Hepatocyte (in vitro differentiated cells): Measurements from ENCODE around the gene KRTAP4-16. TPM values are rescaled to one million over a fixed set of nuclear protein-coding genes. Genes with fewer than 3 reads are reported as not detected.
A peak's percentile ranks its signal among the peaks of the same experiment; 100 is the strongest.
"Not testable (repeated sequence)": the region's sequence is repeated elsewhere in the genome, so short reads cannot be mapped to it uniquely, and the experiment has no call there.

ENCODE experiments used
- DNase-seq: peaks from one replicate; pipeline ENCODE4 v3.0.0-alpha.2; 2016; ENCODE audit warnings: low spot score
- H2AFZ ChIP-seq: fragments of 200-600 bp; sonication (generic); 2 replicates; pipeline ENCODE4 v1.6.0; 2016; ENCODE audit warnings: antibody characterized with exemption, mild to moderate bottlenecking
- H3K27ac ChIP-seq: fragments of 200-600 bp; sonication (generic); 2 replicates; pipeline ENCODE4 v1.5.1; 2016; ENCODE audit warnings: mild to moderate bottlenecking
- H3K27me3 ChIP-seq: fragments of 200-600 bp; sonication (generic); 2 replicates; pipeline ENCODE4 v1.6.1; 2016
- H3K36me3 ChIP-seq: fragments of 200-600 bp; sonication (generic); replicated peaks from 2 replicates; pipeline ENCODE4 v1.5.1; 2016; ENCODE audit warnings: low read depth; ENCODE audit not compliant: insufficient read depth
- H3K4me1 ChIP-seq: fragments of 200-600 bp; sonication (generic); 2 replicates; pipeline ENCODE4 v1.5.1; 2016; ENCODE audit warnings: mild to moderate bottlenecking, moderate library complexity; ENCODE audit not compliant: insufficient read depth
- H3K4me2 ChIP-seq: fragments of 200-600 bp; sonication (generic); 2 replicates; pipeline ENCODE4 v1.6.0; 2016
- H3K4me3 ChIP-seq: fragments of 200-600 bp; sonication (generic); 2 replicates; pipeline ENCODE4 v1.5.1; 2016; ENCODE audit warnings: mild to moderate bottlenecking
- H3K79me2 ChIP-seq: fragments of 200-600 bp; sonication (generic); 2 replicates; pipeline ENCODE4 v1.6.0; 2017; ENCODE audit warnings: mild to moderate bottlenecking
- H3K9me2 ChIP-seq: fragments of 200-600 bp; sonication (generic); replicated peaks from 2 replicates; pipeline ENCODE4 v1.6.0; 2017; ENCODE audit warnings: mild to moderate bottlenecking; ENCODE audit not compliant: insufficient read depth
- H3K9me3 ChIP-seq: fragments of 200-600 bp; sonication (generic); 2 replicates; pipeline ENCODE4 v1.5.1; 2016; ENCODE audit warnings: low read depth, mild to moderate bottlenecking
- H4K20me1 ChIP-seq: fragments of 200-600 bp; sonication (generic); 2 replicates; pipeline ENCODE4 v1.6.0; 2016; ENCODE audit warnings: mild to moderate bottlenecking; ENCODE audit not compliant: insufficient read depth, poor library complexity, severe bottlenecking
- CTCF ChIP-seq: fragments of 200-600 bp; sonication (generic); IDR thresholded peaks from 2 replicates; pipeline ENCODE4 v1.5.1; 2016; ENCODE audit warnings: antibody characterized with exemption, mild to moderate bottlenecking; ENCODE audit not compliant: poor library complexity
- EZH2 ChIP-seq: fragments of 200-600 bp; sonication (generic); IDR thresholded peaks from 2 replicates; pipeline ENCODE4 v1.6.1; 2016; ENCODE audit warnings: antibody characterized with exemption, mild to moderate bottlenecking, borderline replicate concordance
- EZH2phosphoT487 ChIP-seq: fragments of 200-600 bp; sonication (generic); IDR thresholded peaks from one replicate; pipeline ENCODE4 v1.6.1; 2018; ENCODE audit warnings: antibody characterized with exemption, mild to moderate bottlenecking, low read depth, moderate library complexity; ENCODE audit not compliant: unreplicated experiment, severe bottlenecking
- WGBS: methylation state at CpG from one replicate; pipeline ENCODE4 v1.1.6; 2016; ENCODE audit warnings: low lambda C conversion rate; ENCODE audit errors: missing lambda C conversion rate; 5-methylcytosine and 5-hydroxymethylcytosine counted together
- polyA plus RNA-seq: library from polyadenylated mRNA; unstranded; fragments of >200 nt; fragmentation: Nextera tagmentation; extraction: Ambion mirVana; gene quantifications from 2 replicates; pipeline ENCODE4 v1.2.1, GENCODE V29; 2016
- total RNA-seq: library from RNA; depleted of rRNA; stranded (reverse); fragments of >200 nt; gene quantifications from 2 replicates; pipeline ENCODE4 v1.2.3, GENCODE V29; 2014

The KRTAP4-16 gene
- total and polyA plus RNA-seq, 2 experiments from 2014 or later = not detected

- Histone ChIP-seq H3K4me1 (no peaks in the 10 kb centered on the region), H3K79me2 (no peaks in the 10 kb centered on the region), H3K27me3 (no peaks in the 10 kb centered on the region), H2AFZ (no peak overlapping the region), H4K20me1 (no peaks in the 10 kb centered on the region), H3K4me2 (no peak overlapping the region), H3K4me3 (no peak overlapping the region), H3K9me2 (no peaks in the 10 kb centered on the region), H3K27ac (no peak overlapping the region), H3K9me3 (no peaks in the 10 kb centered on the region), H3K36me3 (no peaks in the 10 kb centered on the region)
- no peak for DNase-seq
- WGBS = 84% methylated on average over 1 of the region's 1 CpG
- TF ChIP-seq EZH2phosphoT487 = no peak
- TF ChIP-seq CTCF = no peak
- no peak for TF ChIP-seq EZH2
Measured at GRCh38 chr17:41103896-41104295, 1.9 kb upstream of the KRTAP4-16 start.

DNA sequence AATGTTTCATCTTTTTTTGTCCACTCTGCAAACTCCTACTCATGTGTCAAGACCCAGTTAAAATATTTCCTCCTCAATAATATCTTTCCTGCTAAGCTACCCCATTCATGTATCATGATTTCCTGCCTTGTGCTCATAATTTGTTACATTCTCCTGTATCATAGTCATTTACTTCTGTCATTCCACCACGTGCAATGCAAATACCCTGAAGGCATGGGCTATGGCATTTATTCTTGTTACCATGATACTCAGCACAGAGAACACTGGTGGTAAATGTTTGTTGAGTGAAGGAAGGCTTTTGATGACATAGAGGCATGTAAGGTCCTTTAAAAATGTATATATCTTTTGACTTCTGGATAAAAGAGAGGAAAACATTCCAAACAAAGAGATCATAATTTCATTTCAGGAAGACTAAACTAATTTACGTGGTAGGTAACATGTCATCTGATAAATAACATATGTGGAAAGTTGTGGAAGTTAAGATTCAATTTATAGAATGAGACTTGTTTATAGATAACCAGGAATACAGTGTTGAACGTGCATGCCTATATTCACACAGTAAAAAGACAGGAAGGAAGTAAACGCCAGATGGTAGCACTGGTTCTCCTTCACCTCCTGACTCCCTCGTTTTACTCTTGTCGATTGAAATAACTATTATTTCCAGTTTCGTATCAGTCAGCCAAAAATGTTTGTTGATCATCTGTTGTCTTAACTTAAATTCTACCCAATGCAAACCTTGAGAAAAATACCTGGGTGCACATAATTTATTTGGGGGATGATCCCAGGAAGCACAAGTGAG is 2.1 kb downstream of the KRTAP4-16 start:
- peak; percentile 15 for DNase-seq
- not testable (repeated sequence) for H3K4me2 ChIP-seq, H3K9me2 ChIP-seq, H3K79me2 ChIP-seq, H2AFZ ChIP-seq, H3K4me3 ChIP-seq, H3K36me3 ChIP-seq, H3K27ac ChIP-seq, H3K9me3 ChIP-seq, H3K27me3 ChIP-seq, H3K4me1 ChIP-seq, H4K20me1 ChIP-seq
- WGBS = 65% methylated on average over 7 of the region's 7 CpGs

- no peaks in the 10 kb centered on the region for H3K9me2 ChIP-seq
- H3K27ac ChIP-seq = no peak overlapping the region
- 90% methylated on average over 6 of the region's 6 CpGs for WGBS
- no peaks in the 10 kb centered on the region for H3K36me3 ChIP-seq
- no peaks in the 10 kb centered on the region for H3K9me3 ChIP-seq
- TF ChIP-seq CTCF = no peak
- TF ChIP-seq EZH2phosphoT487 = no peak
- no peak for TF ChIP-seq EZH2
- no peaks in the 10 kb centered on the region for H3K79me2 ChIP-seq
- DNase-seq = no peak
- H2AFZ ChIP-seq = no peak overlapping the region
- H4K20me1 ChIP-seq = no peaks in the 10 kb centered on the region
- no peaks in the 10 kb centered on the region for H3K27me3 ChIP-seq
- H3K4me2 ChIP-seq = no peak overlapping the region
- no peaks in the 10 kb centered on the region for H3K4me1 ChIP-seq
- H3K4me3 ChIP-seq = no peak overlapping the region
Measured at GRCh38 chr17:41098481-41098880, 3.5 kb downstream of the KRTAP4-16 start.

DNA sequence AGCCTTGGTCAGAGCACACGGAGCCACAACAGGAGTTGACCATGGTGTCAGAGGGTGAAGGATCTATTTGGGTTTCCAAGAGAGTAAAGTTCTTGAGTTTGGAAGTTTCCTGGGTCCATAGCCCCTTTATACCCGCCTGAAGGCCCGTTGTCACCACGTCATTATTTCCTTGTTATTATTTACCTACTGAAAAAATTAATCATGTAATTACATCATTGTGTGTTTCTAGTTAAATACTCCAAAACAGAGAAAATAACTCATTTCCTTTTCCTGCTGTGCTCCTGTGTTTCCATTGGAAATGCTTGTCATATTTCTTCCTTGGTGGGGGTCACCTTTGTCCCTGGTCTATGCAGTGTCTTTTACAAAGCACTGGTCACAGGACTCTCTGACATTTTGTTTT is 4.0 kb downstream of the KRTAP4-16 start, which contains the start of gene KRTAP4-8:
Gene KRTAP4-8, minus strand, starts transcription at position 101 of the 400 bp plus-strand sequence. Its CDS starts 58 bp downstream, at position 43.
- 93% methylated on average over 4 of the region's 4 CpGs for WGBS
- H3K36me3 ChIP-seq = no peaks in the 10 kb centered on the region
- no peaks in the 10 kb centered on the region for H3K79me2 ChIP-seq
- no peak within 1 kb of the TSS for H2AFZ ChIP-seq
- H4K20me1 ChIP-seq = no peaks in the 10 kb centered on the region
- no peaks in the 10 kb centered on the region for H3K9me2 ChIP-seq
- DNase-seq = no peak
- H3K27ac ChIP-seq = no peak within 1 kb of the TSS
- H3K4me1 ChIP-seq = no peaks in the 10 kb centered on the region
- no peak within 1 kb of the TSS for H3K4me3 ChIP-seq
- H3K9me3 ChIP-seq = no peaks in the 10 kb centered on the region
- no peaks in the 10 kb centered on the region for H3K27me3 ChIP-seq
- TF ChIP-seq EZH2phosphoT487 = no peak
- TF ChIP-seq EZH2 = no peak
- no peak for TF ChIP-seq CTCF
- no peak within 1 kb of the TSS for H3K4me2 ChIP-seq
